Activated CD4-positive, alpha-beta T cell treated with anti-CD3 and anti-CD28 coated beads, Interleukin-2, amount 50 U/mL, for 24 hours (primary cell): ENCODE results near the gene TMEM62.

Experiments
- DNase-seq, 2 donors: peaks; one replicate each; pipeline ENCODE4 v3.0.0-alpha.2; 2020; ENCODE audit warnings: low read depth in 1 of 2, low spot score in 1 of 2

The TMEM62 gene

GRCh38 chr15:43226436-43227305 lies 93.3 kb downstream of the TMEM62 start:
- DNase-seq: no peak

GRCh38 chr15:43229977-43230376 lies 96.6 kb downstream of the TMEM62 start:
- DNase-seq: no peak

- no peak for DNase-seq
Observed at GRCh38 chr15:43230640-43231115, 97.3 kb downstream of the TMEM62 start.

GRCh38 chr15:43232289-43232874 lies 99.0 kb downstream of the TMEM62 start:
- DNase-seq: no peak
